GM06990 (cell line): ENCODE measurements around the gene TRHDE.

Source experiments
- DNase-seq: peaks from one replicate; pipeline ENCODE4 v3.0.0-alpha.2; 2011; ENCODE audit not compliant: insufficient read length; ENCODE audit errors: extremely low read depth
- H3K27me3 ChIP-seq: replicated peaks from 2 replicates; pipeline ENCODE4 v1.6.0; 2011; ENCODE audit warnings: low read length; ENCODE audit not compliant: control insufficient read depth, insufficient read depth
- H3K36me3 ChIP-seq: 2 replicates; pipeline ENCODE4 v1.5.1; 2011; ENCODE audit warnings: low read length; ENCODE audit not compliant: control insufficient read depth, insufficient read depth
- H3K4me3 ChIP-seq: replicated peaks from 2 replicates; pipeline ENCODE4 v1.5.1; 2011; ENCODE audit warnings: low read depth, mild to moderate bottlenecking, control low read depth, low read length
- CTCF ChIP-seq: IDR thresholded peaks from 2 replicates; pipeline ENCODE4 v1.5.1; 2011; ENCODE audit warnings: low read length, control low read depth, mild to moderate bottlenecking, inconsistent platforms; ENCODE audit not compliant: insufficient read depth, poor library complexity, severe bottlenecking

Gene TRHDE

GRCh38 chr12:72464471-72464870 lies 192.3 kb downstream of the TRHDE start:
- no peaks in the 10 kb centered on the region for H3K36me3 ChIP-seq
- H3K27me3 ChIP-seq, result no peaks in the 10 kb centered on the region
- no peak overlapping the region for H3K4me3 ChIP-seq
- DNase-seq, result no peak
- TF ChIP-seq CTCF, result no peak

- Histone ChIP-seq H3K4me3 (no peak overlapping the region), H3K27me3 (no peaks in the 10 kb centered on the region), H3K36me3 (no peaks in the 10 kb centered on the region)
- no peak for TF ChIP-seq CTCF
- no peak for DNase-seq
Measured at GRCh38 chr12:72465155-72465554, 193.0 kb downstream of the TRHDE start.

GRCh38 chr12:72465940-72466630 lies 193.9 kb downstream of the TRHDE start:
- Histone ChIP-seq H3K27me3 (no peaks in the 10 kb centered on the region), H3K4me3 (no peak overlapping the region), H3K36me3 (no peaks in the 10 kb centered on the region)
- DNase-seq, result no peak
- TF ChIP-seq CTCF, result no peak

DNA sequence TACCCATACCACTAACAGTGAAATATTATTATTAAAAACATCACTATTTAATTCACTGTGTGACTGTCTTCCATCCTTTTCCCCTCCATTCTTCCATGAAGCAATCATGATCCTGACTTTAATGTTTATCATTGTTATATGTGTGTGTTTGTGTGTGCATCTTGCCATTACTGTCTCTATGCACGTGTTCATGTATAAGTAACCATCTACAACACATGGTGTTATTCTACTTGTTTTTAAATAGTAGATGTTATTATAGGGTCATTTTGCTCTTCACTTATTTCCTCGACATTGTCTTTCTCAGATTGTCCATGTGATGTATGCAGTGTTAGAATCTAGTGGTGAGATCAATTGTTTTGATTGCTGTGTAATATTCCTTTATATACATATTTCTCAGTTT lies 195.8 kb downstream of the TRHDE start:
- DNase-seq, result no peak
- Histone ChIP-seq H3K4me3 (no peak overlapping the region), H3K27me3 (no peaks in the 10 kb centered on the region), H3K36me3 (no peaks in the 10 kb centered on the region)
- TF ChIP-seq CTCF, result no peak

DNA sequence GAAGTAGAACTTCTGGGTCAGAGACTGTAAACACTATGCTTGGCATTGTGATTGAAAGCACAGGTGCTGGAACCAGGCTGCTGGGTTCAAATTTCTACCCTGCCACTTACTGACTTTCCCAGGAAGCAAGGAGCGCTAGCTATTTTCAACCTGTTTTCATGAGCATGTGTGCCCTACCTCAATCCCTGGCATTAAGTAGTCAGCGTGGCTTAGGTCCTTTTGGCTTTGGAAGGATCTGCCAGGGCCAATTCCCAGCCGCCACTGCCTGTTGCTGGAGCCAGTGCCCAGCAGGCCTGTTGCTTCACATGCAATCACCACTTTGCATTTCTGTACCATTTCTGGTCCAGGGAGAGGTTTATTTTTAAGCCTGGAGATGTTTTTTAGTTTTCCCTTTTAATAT lies 196.3 kb downstream of the TRHDE start:
- H3K4me3 ChIP-seq, result no peak overlapping the region
- no peak for DNase-seq
- TF ChIP-seq CTCF, result no peak
- no peaks in the 10 kb centered on the region for H3K36me3 ChIP-seq
- no peaks in the 10 kb centered on the region for H3K27me3 ChIP-seq

DNA sequence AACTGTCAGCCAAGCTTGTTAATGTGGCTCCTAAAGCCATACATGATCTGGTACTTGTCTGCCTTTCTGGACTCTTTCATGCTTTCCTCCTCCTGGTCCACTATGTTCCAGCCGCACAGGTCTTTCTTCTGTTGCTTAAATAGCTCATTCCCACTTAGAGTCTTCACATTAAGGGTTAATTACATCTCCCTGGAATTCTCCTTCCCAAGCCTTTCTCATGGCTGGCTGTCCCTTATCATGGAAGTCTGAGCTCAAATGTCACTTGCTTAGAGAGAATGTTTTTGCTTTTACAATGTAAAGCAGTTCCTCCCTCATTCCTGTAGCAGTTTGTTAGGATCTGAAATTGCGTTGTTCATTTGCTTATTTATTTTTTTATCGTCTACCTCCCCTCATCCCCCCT lies 199.6 kb downstream of the TRHDE start:
- H3K36me3 ChIP-seq, result no peaks in the 10 kb centered on the region
- H3K27me3 ChIP-seq, result no peaks in the 10 kb centered on the region
- TF ChIP-seq CTCF, result no peak
- no peak overlapping the region for H3K4me3 ChIP-seq
- DNase-seq, result no peak
